ENCODE data around the gene RRP8.

GRCh38 chr11:6631361-6631890 lies 28.0 kb upstream of the RRP8 start:
- no peak for TF ChIP-seq POLR2A (IDR thresholded peaks at IDR 0.05)
- no peak for TF ChIP-seq CTCF (IDR thresholded peaks at IDR 0.05)

All from lower leg skin (tissue), 3 donors.